HG03439 (cell line): ENCODE results near the gene DTHD1.

ENCODE experiments used
- ATAC-seq: cut with Tn5 transposase; IDR thresholded peaks from one replicate; pipeline ENCODE4 v1.9.1; 2021; ENCODE audit warnings: mild to moderate bottlenecking, moderate library complexity; ENCODE audit not compliant: unreplicated experiment

DTHD1 gene

GRCh38 chr4:36281384-36282106 is at the start of gene DTHD1:
DTHD1 (plus strand) TSS chr4:36281616; CDS start chr4:36281759, 143 bp downstream.
- ATAC-seq, result no peak

GRCh38 chr4:36233567-36234266 is 47.7 kb upstream of the DTHD1 start:
- ATAC-seq, result no peak

GRCh38 chr4:36235306-36235705 is 46.1 kb upstream of the DTHD1 start:
- no peak for ATAC-seq

- no peak for ATAC-seq
These were observed 45.3 kb upstream of the DTHD1 start for GRCh38 chr4:36236159-36236558.

- ATAC-seq, result no peak
These were observed 43.8 kb upstream of the DTHD1 start for GRCh38 chr4:36237366-36238313.

- ATAC-seq, result peak; percentile 46
These were observed 39.6 kb upstream of the DTHD1 start for GRCh38 chr4:36241771-36242170.

GRCh38 chr4:36242629-36243354 is 38.6 kb upstream of the DTHD1 start:
- no peak for ATAC-seq

- ATAC-seq, result peak; percentile 15
These were observed 37.8 kb upstream of the DTHD1 start for GRCh38 chr4:36243355-36244256.

- ATAC-seq, result peak; percentile 69
These were observed 36.9 kb upstream of the DTHD1 start, which contains the start of gene ARAP2 for GRCh38 chr4:36244257-36245082. ARAP2 (minus strand) TSS chr4:36244514; CDS start chr4:36229486, 15,028 bp downstream.

GRCh38 chr4:36249610-36250009 is 31.8 kb upstream of the DTHD1 start:
- ATAC-seq, result no peak

GRCh38 chr4:36251983-36252382 is 29.4 kb upstream of the DTHD1 start:
- ATAC-seq, result no peak

GRCh38 chr4:36254371-36254770 is 27.0 kb upstream of the DTHD1 start:
- no peak for ATAC-seq

GRCh38 chr4:36255577-36255976 is 25.8 kb upstream of the DTHD1 start:
- ATAC-seq, result peak; percentile 67

GRCh38 chr4:36256398-36256891 is 25.0 kb upstream of the DTHD1 start:
- ATAC-seq, result peak; percentile 51

- no peak for ATAC-seq
These were observed 20.7 kb upstream of the DTHD1 start for GRCh38 chr4:36260731-36261130.

GRCh38 chr4:36264207-36264826 is 17.1 kb upstream of the DTHD1 start:
- ATAC-seq, result no peak

- no peak for ATAC-seq
These were observed 13.7 kb upstream of the DTHD1 start for GRCh38 chr4:36267486-36268268.
